Common myeloid progenitor, CD34-positive (primary cell): ENCODE results near the gene RAC3.

ENCODE experiments used
- CTCF ChIA-PET: fragments of 350-600 bp; sonication (Branson Sonifier 250); formaldehyde crosslinking; loops from one replicate; lab custom pipeline; 2021; ENCODE audit warnings: antibody characterized with exemption; lab: Charles Lee
- POLR2A ChIA-PET: fragments of 350-600 bp; sonication (Branson Sonifier 250); formaldehyde crosslinking; loops from one replicate; lab custom pipeline; 2021; ENCODE audit warnings: antibody characterized with exemption; lab: Charles Lee
- DNase-seq, 3 donors: peaks; one replicate each; pipeline versions ENCODE4 v3.0.0 to v3.0.0-alpha.2; 2013
- H3K27ac ChIP-seq, 2 experiments: 1 replicate in 1 of 2; 2 replicates in 1 of 2; pipeline ENCODE4 v1.7.0; 2013; ENCODE audit warnings: inconsistent platforms in 2 of 2, low read length in 2 of 2, mild to moderate bottlenecking in 2 of 2, low read depth in 1 of 2, moderate library complexity in 1 of 2; ENCODE audit not compliant: severe bottlenecking in 2 of 2, insufficient read depth in 1 of 2, poor library complexity in 1 of 2
- H3K27me3 ChIP-seq, 5 experiments: replicated peaks in 2 of 5; 1 replicate in 3 of 5; 2 replicates in 2 of 5; pipeline versions ENCODE4 v1.6.1 to v1.7.0; 2013; ENCODE audit warnings: low read length in 4 of 5, mild to moderate bottlenecking in 2 of 5, moderate library complexity in 2 of 5, inconsistent platforms in 1 of 5; ENCODE audit not compliant: insufficient read depth in 5 of 5, control insufficient read depth in 4 of 5
- H3K36me3 ChIP-seq, 4 experiments: 1 replicate in 2 of 4; 2 replicates in 2 of 4; pipeline versions ENCODE4 v1.6.1 to v1.7.0; 2013; ENCODE audit warnings: low read length in 3 of 4, control low read depth in 1 of 4, mild to moderate bottlenecking in 1 of 4; ENCODE audit not compliant: control insufficient read depth in 4 of 4, insufficient read depth in 4 of 4
- H3K4me1 ChIP-seq, 4 experiments: 1 replicate in 3 of 4; 2 replicates in 1 of 4; pipeline versions ENCODE4 v1.6.1 to v1.7.1; 2013; ENCODE audit warnings: low read length in 3 of 4, mild to moderate bottlenecking in 3 of 4, control low read depth in 1 of 4, inconsistent platforms in 1 of 4, moderate library complexity in 1 of 4; ENCODE audit not compliant: control insufficient read depth in 4 of 4, insufficient read depth in 4 of 4; ENCODE audit errors: control extremely low read depth in 1 of 4
- H3K4me3 ChIP-seq, 7 experiments: 1 replicate in 4 of 7; 2 replicates in 3 of 7; pipeline versions ENCODE4 v1.5.1 to v1.7.0; 2013; ENCODE audit warnings: mild to moderate bottlenecking in 7 of 7, low read length in 6 of 7, moderate library complexity in 6 of 7, inconsistent platforms in 2 of 7, low read depth in 2 of 7, control low read depth in 1 of 7; ENCODE audit not compliant: insufficient read depth in 4 of 7, control insufficient read depth in 1 of 7; ENCODE audit errors: extremely low read depth in 1 of 7
- H3K9me3 ChIP-seq, 5 experiments: 1 replicate in 4 of 5; 2 replicates in 1 of 5; pipeline versions ENCODE4 v1.6.1 to v1.7.1; 2013; ENCODE audit warnings: low read length in 4 of 5, mild to moderate bottlenecking in 2 of 5, inconsistent platforms in 1 of 5, low read depth in 1 of 5, moderate library complexity in 1 of 5; ENCODE audit not compliant: control insufficient read depth in 4 of 5, insufficient read depth in 2 of 5; ENCODE audit errors: control extremely low read depth in 1 of 5
- WGBS: methylation state at CpG from one replicate; pipeline ENCODE4 v1.1.5; 2013; ENCODE audit not compliant: insufficient coverage; 5-methylcytosine and 5-hydroxymethylcytosine counted together

RAC3 gene

DNA sequence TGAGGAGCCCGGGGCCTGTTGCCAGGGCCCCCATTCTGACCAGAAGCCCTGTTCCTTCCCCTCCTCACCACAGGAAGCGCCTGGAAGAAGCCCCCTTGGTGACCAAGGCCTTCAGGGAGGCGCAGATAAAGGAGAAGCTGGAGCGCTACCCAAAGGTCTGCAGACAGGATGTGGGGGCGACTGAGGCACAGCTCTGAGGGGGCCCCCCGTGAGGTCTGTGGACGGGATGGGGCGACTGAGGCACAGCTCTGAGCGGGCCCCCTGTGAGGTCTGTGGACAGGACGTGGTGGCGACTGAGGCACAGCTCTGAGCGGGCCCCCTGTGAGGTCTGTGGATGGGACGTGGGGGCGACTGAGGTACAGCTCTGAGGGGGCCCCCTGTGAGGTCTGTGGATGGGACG is 22.1 kb upstream of the RAC3 start:
- Histone ChIP-seq H3K9me3 (no peaks in the 10 kb centered on the region), H3K36me3 (peaks cover 0 to 2% (median 1%) of the 10 kb centered on the region in 4 experiments), H3K4me3 (no peak overlapping the region), H3K27me3 (no peaks in the 10 kb centered on the region), H3K27ac (no peak overlapping the region), H3K4me1 (peaks cover 0 to 47% (median 35%) of the 10 kb centered on the region in 4 experiments)
- peak in 1 of 3 donors; percentile 21 for DNase-seq
- WGBS: 74% methylated on average over 14 of the region's 15 CpGs
- ChIA-PET POLR2A (no interaction called here), CTCF (interaction anchor here (0.7 to 5.2 kb wide), 6 partner anchors 12 to 136 kb away, joined by 3 to 30 read pairs (median 4); partner anchors contain the start of genes CENPX and LRRC45)

DNA sequence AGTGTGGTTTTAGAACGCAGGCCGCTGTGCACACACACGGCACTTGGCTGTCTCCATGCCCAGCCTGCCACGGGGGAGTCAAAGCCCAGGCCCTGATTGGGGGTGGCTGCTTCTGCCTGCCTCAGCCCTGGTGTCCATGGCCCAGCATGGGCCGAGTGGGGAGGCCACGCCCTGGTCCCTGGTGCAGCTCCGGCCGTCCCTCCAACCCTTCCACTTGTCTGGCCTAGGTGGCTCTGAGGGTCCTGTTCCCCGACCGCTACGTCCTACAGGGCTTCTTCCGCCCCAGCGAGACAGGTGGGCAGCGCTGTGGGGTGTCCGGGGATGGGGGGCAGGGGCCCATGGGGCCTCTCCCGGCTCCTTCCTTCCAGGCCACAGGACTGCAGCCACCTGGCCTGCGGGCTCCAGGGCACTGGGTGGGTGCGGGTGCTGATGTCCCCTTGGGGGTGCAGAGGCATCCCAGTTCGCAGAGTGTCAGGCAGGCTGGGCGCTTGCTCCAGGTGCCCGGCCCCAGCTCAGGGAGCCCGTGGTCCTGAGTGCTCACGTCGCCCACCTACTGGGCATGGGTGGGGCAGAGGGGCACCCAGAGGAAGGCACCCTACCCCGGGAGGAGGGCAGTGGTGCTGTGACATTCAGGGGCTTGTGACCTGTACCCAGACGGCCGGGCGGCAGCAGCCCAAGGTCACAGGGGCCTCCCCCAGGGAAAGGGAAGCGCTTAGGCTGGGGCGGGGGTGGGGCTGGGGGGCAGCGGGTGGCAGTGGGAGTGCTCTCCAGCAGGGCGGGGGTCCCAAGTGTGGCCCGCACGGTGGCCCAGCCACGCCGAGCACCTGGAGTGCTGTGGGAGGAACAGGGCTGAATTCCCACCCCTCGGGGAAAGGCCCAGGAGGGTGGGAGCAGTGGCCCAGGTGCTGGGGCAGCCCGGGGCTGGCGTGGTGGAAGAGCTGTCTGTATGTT is 20.6 kb upstream of the RAC3 start:
- no peak for DNase-seq
- Histone ChIP-seq H3K36me3 (peaks cover 0 to 2% (median 1%) of the 10 kb centered on the region in 4 experiments), H3K4me3 (no peak overlapping the region), H3K27me3 (no peaks in the 10 kb centered on the region), H3K4me1 (peaks cover 0 to 41% (median 35%) of the 10 kb centered on the region in 4 experiments), H3K27ac (no peak overlapping the region), H3K9me3 (no peaks in the 10 kb centered on the region)
- CTCF ChIA-PET: interaction anchor here (1.0 to 5.2 kb wide), 4 partner anchors 9 to 52 kb away, joined by 3 to 30 read pairs (median 4); partner anchors contain the start of genes CENPX and LRRC45
- POLR2A ChIA-PET: no interaction called here
- WGBS: 96% methylated on average over 32 of the region's 39 CpGs

DNA sequence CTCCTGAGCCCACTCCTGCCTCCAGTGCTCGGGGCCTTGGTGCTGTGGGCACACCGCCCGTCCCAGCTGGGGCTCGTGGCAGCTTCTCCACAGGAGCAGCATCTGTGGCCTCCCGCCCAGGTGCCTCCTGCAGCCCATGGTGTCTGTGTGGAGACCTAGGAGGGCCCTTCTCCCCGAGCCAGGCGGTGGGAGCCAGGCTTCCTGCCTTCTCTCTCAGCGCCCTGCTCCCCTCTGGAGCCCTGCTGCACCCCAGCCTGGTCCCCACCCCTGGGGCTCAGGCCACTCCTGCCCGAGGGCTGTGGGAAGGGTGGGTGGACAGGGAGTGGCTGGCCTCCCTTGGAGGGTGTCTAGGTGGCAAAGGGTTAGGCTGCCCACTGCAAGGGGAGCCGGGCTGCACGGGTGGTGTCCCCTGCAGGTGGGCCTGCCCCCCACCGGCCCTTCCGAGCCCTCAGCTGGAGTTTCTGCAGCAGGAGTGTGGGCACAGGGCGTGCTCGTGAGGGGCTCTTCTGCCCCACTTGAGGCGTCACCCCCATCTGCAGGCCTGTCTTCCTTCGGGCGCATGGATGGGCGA is 19.8 kb upstream of the RAC3 start:
- Histone ChIP-seq H3K9me3 (no peaks in the 10 kb centered on the region), H3K27ac (no peak overlapping the region), H3K4me1 (peaks cover 0 to 41% (median 35%) of the 10 kb centered on the region in 4 experiments), H3K36me3 (peaks cover 0 to 2% (median 1%) of the 10 kb centered on the region in 4 experiments), H3K27me3 (no peaks in the 10 kb centered on the region), H3K4me3 (no peak overlapping the region)
- WGBS: 96% methylated on average over 12 of the region's 19 CpGs
- ChIA-PET CTCF (interaction anchor here (1.2 to 2.0 kb wide), 2 partner anchors 44 to 52 kb away, joined by 4 to 15 read pairs; no protein-coding TSS in a partner anchor), POLR2A (no interaction called here)
- no peak for DNase-seq

DNA sequence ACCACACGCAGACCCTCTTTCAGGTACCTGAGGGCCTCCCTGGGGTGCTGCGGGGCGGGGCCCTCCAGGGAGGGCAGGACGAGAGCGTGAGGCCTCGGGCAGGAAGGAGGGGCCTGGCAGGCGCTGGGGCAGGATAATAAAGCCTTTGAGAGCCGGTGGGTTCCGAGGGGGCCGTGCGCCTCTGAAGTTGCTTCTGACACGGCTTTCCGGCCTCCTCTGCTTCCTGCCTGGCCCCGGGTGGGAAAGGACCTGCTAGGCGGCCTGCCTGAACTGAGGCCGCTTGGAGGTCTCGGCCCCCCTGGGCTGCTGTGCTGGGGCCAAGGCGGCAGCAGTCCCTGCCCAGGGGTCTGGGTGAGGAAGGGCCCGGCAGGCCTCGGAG is 19.2 kb upstream of the RAC3 start:
- ChIA-PET POLR2A (no interaction called here), CTCF (interaction anchor here (2.0 kb wide), 1 partner anchor 52 kb away, joined by 15 read pairs; no protein-coding TSS in a partner anchor)
- DNase-seq: peak in 2 of 3 donors; percentile 36 to 40
- Histone ChIP-seq H3K27ac (no peak overlapping the region), H3K27me3 (no peaks in the 10 kb centered on the region), H3K4me3 (no peak overlapping the region), H3K36me3 (peaks cover 0 to 2% (median 1%) of the 10 kb centered on the region in 4 experiments), H3K4me1 (peaks cover 0 to 41% (median 35%) of the 10 kb centered on the region in 4 experiments), H3K9me3 (no peaks in the 10 kb centered on the region)
- 61% methylated on average over 19 of the region's 20 CpGs for WGBS

DNA sequence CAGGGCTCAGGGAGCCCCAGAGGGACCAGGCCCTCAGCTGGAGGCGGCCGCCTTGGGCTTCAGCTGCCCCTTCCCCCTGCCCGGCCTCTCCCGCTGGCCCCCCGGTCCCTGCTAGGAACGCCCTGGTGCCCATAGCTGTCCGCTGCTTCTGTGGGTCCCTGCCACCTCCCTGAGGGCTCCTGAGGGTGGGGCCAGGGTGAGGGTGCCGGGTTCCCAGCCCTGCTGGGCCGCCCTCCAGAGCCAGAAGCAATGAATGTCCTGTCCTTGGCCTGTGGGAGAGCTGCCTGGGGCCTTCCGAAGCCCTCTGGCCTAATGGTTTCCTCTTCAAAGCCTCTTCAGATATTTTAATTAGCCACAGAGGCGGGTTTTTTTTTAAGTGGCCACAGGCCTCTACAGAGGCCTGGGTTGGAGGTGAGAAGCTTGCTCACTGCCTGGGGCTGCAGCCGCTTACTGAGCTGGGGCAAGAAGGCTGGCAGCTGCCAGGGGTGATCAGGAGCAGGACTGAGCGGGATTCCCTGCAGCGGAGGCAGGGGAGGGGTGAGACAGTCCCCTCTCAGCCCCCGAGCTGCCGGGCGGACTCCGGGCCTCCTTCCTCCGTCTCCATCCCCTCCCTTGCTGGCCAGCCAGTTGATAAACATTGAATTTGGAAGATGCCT is 18.7 kb upstream of the RAC3 start:
- Histone ChIP-seq H3K27me3 (no peaks in the 10 kb centered on the region), H3K27ac (no peak overlapping the region), H3K9me3 (no peaks in the 10 kb centered on the region), H3K4me1 (peaks cover 0 to 41% (median 35%) of the 10 kb centered on the region in 4 experiments), H3K4me3 (no peak overlapping the region), H3K36me3 (peaks cover 0 to 6% (median 2%) of the 10 kb centered on the region in 4 experiments)
- ChIA-PET CTCF (interaction anchor here (2.0 kb wide), 1 partner anchor 53 kb away, joined by 15 read pairs; no protein-coding TSS in a partner anchor), POLR2A (interaction anchor here (0.9 kb wide), 1 partner anchor 100 kb away, joined by 3 read pairs; no protein-coding TSS in a partner anchor)
- peak in 2 of 3 donors; percentile 32 to 35 for DNase-seq
- WGBS: 89% methylated on average over 17 of the region's 19 CpGs

DNA sequence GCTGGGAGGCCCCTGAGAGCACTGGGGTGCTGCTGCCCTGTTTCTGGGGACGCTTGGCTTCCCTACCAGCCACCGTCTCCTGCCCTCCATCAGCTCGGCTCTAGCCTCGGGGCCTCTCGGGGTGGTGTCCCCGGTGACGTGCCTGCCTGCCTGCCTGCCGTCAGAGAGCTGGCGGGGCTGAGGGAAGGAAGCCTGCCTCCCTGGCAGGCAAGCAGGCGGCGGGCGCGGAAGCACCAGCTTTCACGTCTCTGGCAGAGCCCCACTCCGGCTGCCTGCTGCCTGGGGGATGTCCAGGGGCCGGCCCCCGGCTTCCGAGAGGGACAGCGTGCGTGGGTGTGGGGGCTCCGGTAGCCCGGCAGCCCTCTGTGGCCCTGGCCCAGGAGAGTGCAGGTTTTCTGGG is 18.1 kb upstream of the RAC3 start:
- Histone ChIP-seq H3K36me3 (peaks cover 0 to 11% (median 5%) of the 10 kb centered on the region in 4 experiments), H3K27ac (no peak overlapping the region), H3K4me3 (no peak overlapping the region), H3K9me3 (no peaks in the 10 kb centered on the region), H3K27me3 (no peaks in the 10 kb centered on the region), H3K4me1 (peaks cover 0 to 41% (median 35%) of the 10 kb centered on the region in 4 experiments)
- ChIA-PET CTCF (interaction anchor here (0.8 to 2.0 kb wide), 3 partner anchors 33 to 53 kb away, joined by 3 to 15 read pairs (median 3); no protein-coding TSS in a partner anchor), POLR2A (interaction anchor here (0.9 kb wide), 1 partner anchor 101 kb away, joined by 3 read pairs; no protein-coding TSS in a partner anchor)
- DNase-seq: peak in 2 of 3 donors; percentile 73 to 80
- WGBS: 17% methylated on average over 20 of the region's 22 CpGs
